GM23338 (cell line): ENCODE measurements around the gene GABARAP. TPM values are rescaled to one million over a fixed set of nuclear protein-coding genes. Genes with fewer than 3 reads are reported as not detected.

Experiments used
- ATAC-seq: fragments of 200-7000 bp; cut with Tn5 transposase; 3 replicates; pipeline ENCODE4 v1.9.1; 2020
- DNase-seq: peaks from one replicate; pipeline ENCODE4 v3.0.0-alpha.2; 2015; ENCODE audit warnings: low spot score
- H2AFZ ChIP-seq: fragments of 200-600 bp; sonication (generic); 2 replicates; pipeline ENCODE4 v1.8.0; 2016; ENCODE audit warnings: antibody characterized with exemption, mild to moderate bottlenecking, moderate library complexity
- H3F3A ChIP-seq: fragments of 200-600 bp; sonication (generic); replicated peaks from 2 replicates; pipeline ENCODE4 v1.8.0; 2017; ENCODE audit warnings: antibody characterized with exemption, mixed run types, low read depth
- H3K27ac ChIP-seq: fragments of 200-600 bp; sonication (generic); 2 replicates; pipeline ENCODE4 v1.6.1; 2016; ENCODE audit warnings: low read depth
- H3K27me3 ChIP-seq: fragments of 200-600 bp; sonication (generic); 2 replicates; pipeline ENCODE4 v1.8.0; 2016; ENCODE audit warnings: mild to moderate bottlenecking, mixed run types, moderate library complexity; ENCODE audit not compliant: insufficient read depth
- H3K36me3 ChIP-seq: fragments of 200-600 bp; sonication (generic); 2 replicates; pipeline ENCODE4 v1.8.0; 2016; ENCODE audit warnings: mild to moderate bottlenecking; ENCODE audit not compliant: insufficient read depth
- H3K4me1 ChIP-seq: fragments of 200-600 bp; sonication (generic); 2 replicates; pipeline ENCODE4 v1.8.0; 2016; ENCODE audit warnings: mild to moderate bottlenecking, moderate library complexity; ENCODE audit not compliant: insufficient read depth
- H3K4me2 ChIP-seq: fragments of 200-600 bp; sonication (generic); 2 replicates; pipeline ENCODE4 v1.7.1; 2017; ENCODE audit warnings: mixed run types
- H3K4me3 ChIP-seq: fragments of 200-600 bp; sonication (generic); 2 replicates; pipeline ENCODE4 v1.6.1; 2016; ENCODE audit warnings: mixed run types
- H3K79me2 ChIP-seq: fragments of 200-600 bp; sonication (generic); replicated peaks from 2 replicates; pipeline ENCODE4 v1.8.0; 2017; ENCODE audit warnings: mild to moderate bottlenecking; ENCODE audit not compliant: insufficient read depth
- H3K9me2 ChIP-seq: fragments of 200-600 bp; sonication (generic); 2 replicates; pipeline ENCODE4 v1.8.0; 2017; ENCODE audit not compliant: insufficient read depth
- H4K20me1 ChIP-seq: fragments of 200-600 bp; sonication (generic); replicated peaks from 2 replicates; pipeline ENCODE4 v1.8.0; 2017; ENCODE audit warnings: mild to moderate bottlenecking; ENCODE audit not compliant: insufficient read depth
- H3K27ac Mint-ChIP-seq: 2 replicates; pipeline ENCODE4 v1.8.0; 2020; ENCODE audit warnings: inconsistent platforms, mild to moderate bottlenecking, moderate library complexity, mixed read lengths
- H3K27me3 Mint-ChIP-seq: 3 replicates; pipeline ENCODE4 v1.8.0; 2022; ENCODE audit warnings: low read depth, mild to moderate bottlenecking, moderate library complexity, mixed read lengths, inconsistent platforms; ENCODE audit not compliant: insufficient read depth, poor library complexity
- H3K36me3 Mint-ChIP-seq: 3 replicates; pipeline ENCODE4 v1.8.0; 2021; ENCODE audit warnings: low read depth, mild to moderate bottlenecking, inconsistent platforms, moderate library complexity, mixed read lengths
- H3K4me1 Mint-ChIP-seq: 3 replicates; pipeline ENCODE4 v1.8.0; 2020; ENCODE audit warnings: mild to moderate bottlenecking, inconsistent platforms, mixed read lengths
- H3K4me3 Mint-ChIP-seq: 3 replicates; pipeline ENCODE4 v1.8.0; 2021; ENCODE audit warnings: moderate library complexity, mild to moderate bottlenecking, inconsistent platforms, mixed read lengths
- H3K9me3 Mint-ChIP-seq: 3 replicates; pipeline ENCODE4 v1.8.0; 2020; ENCODE audit warnings: moderate library complexity, mild to moderate bottlenecking, inconsistent platforms, mixed read lengths
- CTCF ChIP-seq, 2 experiments: fragments of 200-600 bp in 1 of 2; sonication (generic) in 1 of 2; conservative IDR thresholded peaks; 2 replicates each; pipeline versions ENCODE4 v1.5.1 to v1.6.1; 2016 to 2017; ENCODE audit warnings: antibody characterized with exemption in 2 of 2, low read depth in 2 of 2, mild to moderate bottlenecking in 2 of 2, moderate library complexity in 1 of 2
- EZH2 ChIP-seq: fragments of 200-600 bp; sonication (generic); IDR thresholded peaks from one replicate; pipeline ENCODE4 v1.8.0; 2017; ENCODE audit warnings: antibody characterized with exemption, mild to moderate bottlenecking, low read depth; ENCODE audit not compliant: unreplicated experiment
- JUNB ChIP-seq: IDR thresholded peaks from one replicate; pipeline ENCODE4 v1.6.1; 2016; ENCODE audit warnings: antibody characterized with exemption; ENCODE audit not compliant: unreplicated experiment
- NANOG ChIP-seq: IDR thresholded peaks from 2 replicates; pipeline ENCODE4 v1.6.1; 2016; ENCODE audit warnings: antibody characterized with exemption, borderline replicate concordance
- POLR2AphosphoS5 ChIP-seq: IDR thresholded peaks from 2 replicates; pipeline ENCODE4 v1.6.1; 2016; ENCODE audit warnings: antibody characterized with exemption, low read depth
- STAT1 ChIP-seq: IDR thresholded peaks from one replicate; pipeline ENCODE4 v1.6.1; 2016; ENCODE audit warnings: antibody characterized with exemption; ENCODE audit not compliant: unreplicated experiment
- ZNF114 ChIP-seq: fragments of 250-450 bp; sonication (Bioruptor Pico); IDR thresholded peaks from 2 replicates; pipeline ENCODE4 v1.5.0; 2020; ENCODE audit warnings: mild to moderate bottlenecking, moderate library complexity
- ZNF331 ChIP-seq: fragments of 250-450 bp; sonication (Bioruptor Pico); IDR thresholded peaks from 2 replicates; pipeline ENCODE4 v1.5.0; 2020; ENCODE audit warnings: low read depth, mild to moderate bottlenecking, moderate library complexity
- ZNF462 ChIP-seq: fragments of 250-450 bp; sonication (Bioruptor Pico); IDR thresholded peaks from 2 replicates; pipeline ENCODE4 v1.5.0; 2020; ENCODE audit warnings: mild to moderate bottlenecking, moderate library complexity
- polyA plus RNA-seq: library from polyadenylated mRNA; unstranded; fragments of >200 nt; fragmentation: Nextera tagmentation; extraction: Ambion mirVana; gene quantifications from 2 replicates; pipeline ENCODE4 v1.2.1, GENCODE V29; 2016
- total RNA-seq: library from RNA; depleted of rRNA; stranded (reverse); fragments of >200 nt; shearing (Covaris generic); gene quantifications from 2 replicates; pipeline ENCODE4 v1.2.3, GENCODE V29; 2014
- TF ChIP-seq, protein P1 (sequence below): IDR thresholded peaks from one replicate; pipeline ENCODE4 v1.6.1; 2018; ENCODE audit warnings: antibody characterized with exemption; ENCODE audit not compliant: unreplicated experiment
- TF ChIP-seq, protein P2 (sequence below): IDR thresholded peaks from 2 replicates; pipeline ENCODE4 v1.6.1; 2016; ENCODE audit warnings: antibody characterized with exemption

Gene GABARAP
- total and polyA plus RNA-seq, 2 experiments from 2014 or later = 128 to 520 TPM

DNA sequence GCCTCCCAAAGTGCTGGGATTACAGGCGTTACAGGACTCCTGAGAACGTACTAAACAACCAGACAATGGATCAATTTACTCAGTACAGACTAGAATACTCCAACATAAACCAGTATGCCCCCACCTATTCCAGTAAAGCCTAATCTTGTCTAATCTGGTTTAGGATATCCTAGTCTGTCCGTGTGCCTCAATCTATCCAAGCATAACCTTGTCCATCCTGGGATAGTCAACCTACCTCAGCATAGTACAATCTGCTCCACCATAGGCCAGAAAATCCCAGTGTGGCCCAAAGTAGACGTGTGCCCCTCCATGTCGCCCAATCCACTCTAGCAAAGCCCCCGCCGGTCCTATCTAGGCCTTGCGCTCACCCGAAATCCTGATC lies 8.6 kb downstream of the GABARAP start (continued):
- no peak for TF ChIP-seq NANOG
- no peak for TF ChIP-seq ZNF331 (CRISPR knock-in tag)

GRCh38 chr17:7232114-7232513 lies 10.1 kb downstream of the GABARAP start:
- H3K9me2 ChIP-seq = no peaks in the 10 kb centered on the region
- H3K4me1 ChIP-seq = peaks cover 17% of the 10 kb centered on the region
- H3K27me3 ChIP-seq = no peaks in the 10 kb centered on the region
- no peak for ATAC-seq
- TF ChIP-seq ZNF462 (CRISPR knock-in tag) = no peak
- TF ChIP-seq, protein P1, sequence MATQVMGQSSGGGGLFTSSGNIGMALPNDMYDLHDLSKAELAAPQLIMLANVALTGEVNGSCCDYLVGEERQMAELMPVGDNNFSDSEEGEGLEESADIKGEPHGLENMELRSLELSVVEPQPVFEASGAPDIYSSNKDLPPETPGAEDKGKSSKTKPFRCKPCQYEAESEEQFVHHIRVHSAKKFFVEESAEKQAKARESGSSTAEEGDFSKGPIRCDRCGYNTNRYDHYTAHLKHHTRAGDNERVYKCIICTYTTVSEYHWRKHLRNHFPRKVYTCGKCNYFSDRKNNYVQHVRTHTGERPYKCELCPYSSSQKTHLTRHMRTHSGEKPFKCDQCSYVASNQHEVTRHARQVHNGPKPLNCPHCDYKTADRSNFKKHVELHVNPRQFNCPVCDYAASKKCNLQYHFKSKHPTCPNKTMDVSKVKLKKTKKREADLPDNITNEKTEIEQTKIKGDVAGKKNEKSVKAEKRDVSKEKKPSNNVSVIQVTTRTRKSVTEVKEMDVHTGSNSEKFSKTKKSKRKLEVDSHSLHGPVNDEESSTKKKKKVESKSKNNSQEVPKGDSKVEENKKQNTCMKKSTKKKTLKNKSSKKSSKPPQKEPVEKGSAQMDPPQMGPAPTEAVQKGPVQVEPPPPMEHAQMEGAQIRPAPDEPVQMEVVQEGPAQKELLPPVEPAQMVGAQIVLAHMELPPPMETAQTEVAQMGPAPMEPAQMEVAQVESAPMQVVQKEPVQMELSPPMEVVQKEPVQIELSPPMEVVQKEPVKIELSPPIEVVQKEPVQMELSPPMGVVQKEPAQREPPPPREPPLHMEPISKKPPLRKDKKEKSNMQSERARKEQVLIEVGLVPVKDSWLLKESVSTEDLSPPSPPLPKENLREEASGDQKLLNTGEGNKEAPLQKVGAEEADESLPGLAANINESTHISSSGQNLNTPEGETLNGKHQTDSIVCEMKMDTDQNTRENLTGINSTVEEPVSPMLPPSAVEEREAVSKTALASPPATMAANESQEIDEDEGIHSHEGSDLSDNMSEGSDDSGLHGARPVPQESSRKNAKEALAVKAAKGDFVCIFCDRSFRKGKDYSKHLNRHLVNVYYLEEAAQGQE = no peak
- TF ChIP-seq CTCF (conservative IDR thresholded peaks at IDR 0.05; ENCODE audit: low read depth in 2 of 2) = no peak
- no peak for TF ChIP-seq ZNF114 (CRISPR knock-in tag)
- no peak for TF ChIP-seq POLR2AphosphoS5
- no peak for TF ChIP-seq JUNB
- TF ChIP-seq, protein P2, sequence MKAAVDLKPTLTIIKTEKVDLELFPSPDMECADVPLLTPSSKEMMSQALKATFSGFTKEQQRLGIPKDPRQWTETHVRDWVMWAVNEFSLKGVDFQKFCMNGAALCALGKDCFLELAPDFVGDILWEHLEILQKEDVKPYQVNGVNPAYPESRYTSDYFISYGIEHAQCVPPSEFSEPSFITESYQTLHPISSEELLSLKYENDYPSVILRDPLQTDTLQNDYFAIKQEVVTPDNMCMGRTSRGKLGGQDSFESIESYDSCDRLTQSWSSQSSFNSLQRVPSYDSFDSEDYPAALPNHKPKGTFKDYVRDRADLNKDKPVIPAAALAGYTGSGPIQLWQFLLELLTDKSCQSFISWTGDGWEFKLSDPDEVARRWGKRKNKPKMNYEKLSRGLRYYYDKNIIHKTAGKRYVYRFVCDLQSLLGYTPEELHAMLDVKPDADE = no peak
- TF ChIP-seq STAT1 = no peak
- TF ChIP-seq NANOG = no peak
- no peak for TF ChIP-seq EZH2
- H3K4me2 ChIP-seq = peak overlapping the region; percentile 97
- no peak for DNase-seq
- peaks cover 59% of the 10 kb centered on the region for H3K79me2 ChIP-seq
- Mint-ChIP-seq H3K4me3 (peak overlapping the region; percentile 12), H3K27ac (no peak overlapping the region), H3K9me3 (peaks cover 3% of the 10 kb centered on the region; the same call in 2 of the 3 replicates), H3K36me3 (peaks cover 68% of the 10 kb centered on the region), H3K4me1 (peaks cover 25% of the 10 kb centered on the region), H3K27me3 (peaks cover 14% of the 10 kb centered on the region)
- peaks cover 32% of the 10 kb centered on the region for H3F3A ChIP-seq
- no peak overlapping the region for H3K27ac ChIP-seq
- H4K20me1 ChIP-seq = peaks cover 43% of the 10 kb centered on the region
- peak overlapping the region; percentile 97; the same call in 1 of the 2 replicates for H3K4me3 ChIP-seq
- H2AFZ ChIP-seq = no peak overlapping the region
- H3K36me3 ChIP-seq = peaks cover 9% of the 10 kb centered on the region
